HepG2 (cell line): ENCODE data around the gene KRCC1. TPM values are rescaled to one million over a fixed set of nuclear protein-coding genes. Genes with fewer than 3 reads are reported as not detected.

Experiments used
- ATAC-seq: fragments of 200-7000 bp; cut with Tn5 transposase; 3 replicates; pipeline ENCODE4 v1.9.1; 2020; ENCODE audit warnings: mild to moderate bottlenecking, moderate library complexity
- BruUV-seq: library from RNA; stranded (reverse); fragments of 400-500 nt; replicated peaks from 2 replicates; lab custom pipeline; 2021; lab: Mats Ljungman, UMichigan
- CTCF ChIA-PET: fragments of 300-600 bp; formaldehyde crosslinking; extraction: SDS; loops from one replicate; lab custom pipeline; 2021; ENCODE audit warnings: low total read pairs, inconsistent platforms, low intra/inter-chr PET ratio; lab: Yijun Ruan, JAX
- POLR2A ChIA-PET: fragments of 350-600 bp; sonication (Branson Sonifier 250); formaldehyde crosslinking; loops from one replicate; lab custom pipeline; 2020; ENCODE audit warnings: antibody characterized with exemption, inconsistent platforms; lab: Yijun Ruan, JAX
- DNase-seq: peaks from one replicate; pipeline ENCODE4 v3.0.0-alpha.2; 2015; ENCODE audit warnings: low spot score
- FAIRE-seq: peaks from 3 replicates; lab custom pipeline; 2011; peaks lifted over from hg19 to GRCh38; lab: Jason Lieb, UNC
- H2AFZ ChIP-seq: one replicate; pipeline ENCODE4 v1.6.1; 2011; ENCODE audit warnings: low read length, inconsistent platforms
- H3K27ac ChIP-seq: fragments of 300-600 bp; 3 replicates; pipeline ENCODE4 v1.8.0; 2011; ENCODE audit warnings: mixed run types, mild to moderate bottlenecking, mixed read lengths, low read length, inconsistent platforms; ENCODE audit not compliant: insufficient read depth; ENCODE audit errors: extremely low read length
- H3K27me3 ChIP-seq, 2 experiments: fragments of 200-600 bp in 1 of 2; 2 replicates in 1 of 2; 3 replicates in 1 of 2; pipeline versions ENCODE4 v1.6.0 to v1.8.0; 2011; ENCODE audit warnings: low read length in 2 of 2, mild to moderate bottlenecking in 2 of 2, moderate library complexity in 2 of 2, inconsistent platforms in 1 of 2; ENCODE audit not compliant: insufficient read depth in 2 of 2, control insufficient read depth in 1 of 2
- H3K36me3 ChIP-seq, 2 experiments: fragments of 200-600 bp in 1 of 2; replicated peaks in 1 of 2; 2 replicates in 1 of 2; 3 replicates in 1 of 2; pipeline versions ENCODE4 v1.5.1 to v1.8.0; 2011; ENCODE audit warnings: low read length in 2 of 2, inconsistent platforms in 1 of 2; ENCODE audit not compliant: insufficient read depth in 2 of 2, control insufficient read depth in 1 of 2
- H3K4me1 ChIP-seq: 2 replicates; pipeline ENCODE4 v1.5.1; 2012; ENCODE audit warnings: low read length, inconsistent platforms; ENCODE audit not compliant: insufficient read depth
- H3K4me2 ChIP-seq: 2 replicates; pipeline ENCODE4 v1.6.0; 2011; ENCODE audit warnings: low read depth, low read length, inconsistent platforms
- H3K4me3 ChIP-seq, 3 experiments: fragments of 200-600 bp in 1 of 3; sonication (generic), shearing (Covaris generic) in 1 of 3; replicated peaks in 1 of 3; 2 replicates each; pipeline ENCODE4 v1.5.1; 2011 to 2016; ENCODE audit warnings: low read length in 3 of 3, inconsistent platforms in 2 of 3, low read depth in 2 of 3, mild to moderate bottlenecking in 2 of 3, control low read depth in 1 of 3, mixed read lengths in 1 of 3; ENCODE audit not compliant: insufficient read depth in 1 of 3
- H3K79me2 ChIP-seq: one replicate; pipeline ENCODE4 v1.6.1; 2011; ENCODE audit warnings: low read length, inconsistent platforms; ENCODE audit not compliant: insufficient read depth
- H3K9ac ChIP-seq: 2 replicates; pipeline ENCODE4 v1.6.0; 2011; ENCODE audit warnings: mild to moderate bottlenecking, low read depth, low read length, inconsistent platforms; ENCODE audit not compliant: insufficient read depth
- H3K9me3 ChIP-seq: 2 replicates; pipeline ENCODE4 v1.5.1; 2012; ENCODE audit warnings: mild to moderate bottlenecking, low read length
- H4K20me1 ChIP-seq: 2 replicates; pipeline ENCODE4 v1.6.0; 2011; ENCODE audit warnings: inconsistent platforms, mild to moderate bottlenecking, low read length, moderate library complexity; ENCODE audit not compliant: insufficient read depth
- NFRKB ChIP-seq: fragments of 450-650 bp; IDR thresholded peaks from 2 replicates; pipeline ENCODE4 v1.6.1; 2017
- RXRA ChIP-seq: sonication (generic); formaldehyde crosslinking; IDR thresholded peaks from 2 replicates; pipeline ENCODE4 v1.5.1; 2020; ENCODE audit warnings: missing genetic modification reagents
- ZNF234 ChIP-seq: sonication (generic); formaldehyde crosslinking; conservative IDR thresholded peaks from 2 replicates; pipeline ENCODE4 v1.5.1; 2020; ENCODE audit warnings: mild to moderate bottlenecking, missing genetic modification reagents
- ZNF772 ChIP-seq: sonication (generic); formaldehyde crosslinking; IDR thresholded peaks from 2 replicates; pipeline ENCODE4 v1.5.0; 2020; ENCODE audit warnings: mild to moderate bottlenecking, missing genetic modification reagents
- WGBS: methylation state at CpG from one replicate; pipeline ENCODE4 v1.1.6; 2017; ENCODE audit warnings: low lambda C conversion rate; 5-methylcytosine and 5-hydroxymethylcytosine counted together
- in situ Hi-C: cut with HindIII; loops from 2 replicates; pipeline ENCODE4 v1.10.0; 2017; ENCODE audit warnings: low pct_unique_long_range_greater_than_20kb; ENCODE audit not compliant: extremely low pct_ligation_motif_present
- intact Hi-C: fragments of 100-400 bp; cut with micrococcal nuclease; formaldehyde crosslinking; loops from one replicate; pipeline ENCODE4 v1.10.0; 2022; ENCODE audit not compliant: unreplicated experiment
- polyA plus RNA-seq, 8 experiments: library from polyadenylated mRNA; depleted of rRNA in 3 of 8; stranded (reverse) in 7 of 8; unstranded in 1 of 8; fragments of >200 nt; fragmentation: Illumina TruSeq in 4 of 8; extraction: Trizol in 4 of 8; gene quantifications; 2 replicates each; pipeline versions ENCODE4 v1.2.1 to v1.2.3, GENCODE V29; 2011 to 2016; ENCODE audit warnings: low read depth in 4 of 8, missing spikeins in 1 of 8, mixed read lengths in 1 of 8; ENCODE audit not compliant: insufficient read depth in 1 of 8
- total RNA-seq, 5 experiments: library from RNA; depleted of rRNA; stranded (reverse); fragments of >200 nt; fragmentation: Illumina TruSeq; extraction: Trizol; gene quantifications; 2 replicates each; pipeline ENCODE4 v1.2.3, GENCODE V29; 2016; ENCODE audit warnings: low read depth in 1 of 5
- TF ChIP-seq, protein P1 (sequence below): sonication (generic); formaldehyde crosslinking; IDR thresholded peaks from 2 replicates; pipeline ENCODE4 v1.4.0; 2020; ENCODE audit warnings: mild to moderate bottlenecking, missing genetic modification reagents
- TF ChIP-seq, protein P2 (sequence below): sonication (generic); formaldehyde crosslinking; conservative IDR thresholded peaks from 2 replicates; pipeline ENCODE4 v1.8.0; 2022; ENCODE audit warnings: low read depth, missing genetic modification reagents

Gene KRCC1
- total and polyA plus RNA-seq, 2 of the 13 experiments (the other 11 are each of a cell fraction or from before 2014, with no cell fraction given): 6.5 to 7.7 TPM

GRCh38 chr2:88006912-88007439 lies 48.6 kb downstream of the KRCC1 start:
- no peak overlapping the region for H3K4me3 ChIP-seq
- H3K79me2 ChIP-seq: no peaks in the 10 kb centered on the region
- H3K27ac ChIP-seq: no peak overlapping the region
- H4K20me1 ChIP-seq: no peaks in the 10 kb centered on the region
- in situ Hi-C loops: no loop called here
- FAIRE-seq: no peak
- H3K36me3 ChIP-seq: no peaks in the 10 kb centered on the region
- ChIA-PET POLR2A (interaction anchor here (2.3 kb wide), 1 partner anchor 9 kb away, joined by 12 read pairs; the partner anchor contains the start of gene RNU2-63P), CTCF (no interaction called here)
- no peak overlapping the region for H3K4me2 ChIP-seq
- BruUV-seq: no TSS peak
- DNase-seq: no peak
- no peak overlapping the region for H2AFZ ChIP-seq
- 80% methylated on average over 16 of the region's 16 CpGs for WGBS
- H3K4me1 ChIP-seq: peaks cover 27% of the 10 kb centered on the region
- no peaks in the 10 kb centered on the region for H3K9me3 ChIP-seq
- H3K9ac ChIP-seq: no peak overlapping the region
- TF ChIP-seq, protein P1, sequence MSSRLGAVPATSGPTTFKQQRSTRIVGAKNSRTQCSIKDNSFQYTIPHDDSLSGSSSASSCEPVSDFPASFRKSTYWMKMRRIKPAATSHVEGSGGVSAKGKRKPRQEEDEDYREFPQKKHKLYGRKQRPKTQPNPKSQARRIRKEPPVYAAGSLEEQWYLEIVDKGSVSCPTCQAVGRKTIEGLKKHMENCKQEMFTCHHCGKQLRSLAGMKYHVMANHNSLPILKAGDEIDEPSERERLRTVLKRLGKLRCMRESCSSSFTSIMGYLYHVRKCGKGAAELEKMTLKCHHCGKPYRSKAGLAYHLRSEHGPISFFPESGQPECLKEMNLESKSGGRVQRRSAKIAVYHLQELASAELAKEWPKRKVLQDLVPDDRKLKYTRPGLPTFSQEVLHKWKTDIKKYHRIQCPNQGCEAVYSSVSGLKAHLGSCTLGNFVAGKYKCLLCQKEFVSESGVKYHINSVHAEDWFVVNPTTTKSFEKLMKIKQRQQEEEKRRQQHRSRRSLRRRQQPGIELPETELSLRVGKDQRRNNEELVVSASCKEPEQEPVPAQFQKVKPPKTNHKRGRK: no peak
- TF ChIP-seq, protein P2, sequence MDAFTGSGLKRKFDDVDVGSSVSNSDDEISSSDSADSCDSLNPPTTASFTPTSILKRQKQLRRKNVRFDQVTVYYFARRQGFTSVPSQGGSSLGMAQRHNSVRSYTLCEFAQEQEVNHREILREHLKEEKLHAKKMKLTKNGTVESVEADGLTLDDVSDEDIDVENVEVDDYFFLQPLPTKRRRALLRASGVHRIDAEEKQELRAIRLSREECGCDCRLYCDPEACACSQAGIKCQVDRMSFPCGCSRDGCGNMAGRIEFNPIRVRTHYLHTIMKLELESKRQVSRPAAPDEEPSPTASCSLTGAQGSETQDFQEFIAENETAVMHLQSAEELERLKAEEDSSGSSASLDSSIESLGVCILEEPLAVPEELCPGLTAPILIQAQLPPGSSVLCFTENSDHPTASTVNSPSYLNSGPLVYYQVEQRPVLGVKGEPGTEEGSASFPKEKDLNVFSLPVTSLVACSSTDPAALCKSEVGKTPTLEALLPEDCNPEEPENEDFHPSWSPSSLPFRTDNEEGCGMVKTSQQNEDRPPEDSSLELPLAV (CRISPR knock-in tag): no peak
- TF ChIP-seq ZNF772 (CRISPR knock-in tag) (no peak), ZNF234 (CRISPR knock-in tag) (no peak), RXRA (CRISPR knock-in tag) (no peak), NFRKB (no peak)
- intact Hi-C loops: no loop called here
- 0 out of 5 replicates have a peak, but pooled peaks cover 0 to 7% of the 10 kb centered on the region in 2 experiments for H3K27me3 ChIP-seq
- ATAC-seq: no peak
